Stimulated activated naive CD4-positive, alpha-beta T cell (primary cell): ENCODE results near the gene A1BG.

Experiments used
- DNase-seq, 6 experiments: peaks; one replicate each; lab custom pipeline; 2025; lab: John Stamatoyannopoulos, UW

The A1BG gene

GRCh38 chr19:58336216-58336615 is 17.1 kb downstream of the A1BG start:
- DNase-seq = no peak

GRCh38 chr19:58335630-58336029 is 17.7 kb downstream of the A1BG start:
- DNase-seq = no peak

- no peak for DNase-seq
Measured at GRCh38 chr19:58334691-58335249, 18.5 kb downstream of the A1BG start.

- DNase-seq = no peak
Measured at GRCh38 chr19:58332697-58333096, 20.6 kb downstream of the A1BG start.

GRCh38 chr19:58330458-58330857 is 22.8 kb downstream of the A1BG start:
- no peak for DNase-seq

GRCh38 chr19:58328999-58329398 is 24.3 kb downstream of the A1BG start:
- no peak for DNase-seq

GRCh38 chr19:58326914-58327726 is 26.2 kb downstream of the A1BG start, which contains the start of gene ZSCAN22:
TSS of gene ZSCAN22 (plus strand) at chr19:58326994. CDS start at chr19:58334803, 7,809 bp downstream.
- DNase-seq = peak; percentile 45 to 83 (median 77)

GRCh38 chr19:58326501-58326913 is 26.8 kb downstream of the A1BG start:
- DNase-seq = no peak

- DNase-seq = no peak
Measured at GRCh38 chr19:58325311-58326022, 27.8 kb downstream of the A1BG start.

GRCh38 chr19:58319241-58319640 is 34.1 kb downstream of the A1BG start:
- no peak for DNase-seq

GRCh38 chr19:58318297-58318696 is 35.0 kb downstream of the A1BG start:
- no peak for DNase-seq

GRCh38 chr19:58317476-58318072 is 35.7 kb downstream of the A1BG start:
- DNase-seq = peak in 1 of 6 experiments; percentile 3

GRCh38 chr19:58315580-58315979 is 37.7 kb downstream of the A1BG start:
- DNase-seq = no peak

- DNase-seq = no peak
Measured at GRCh38 chr19:58311345-58311865, 41.9 kb downstream of the A1BG start.

GRCh38 chr19:58310685-58311084 is 42.6 kb downstream of the A1BG start:
- DNase-seq = peak in 1 of 6 experiments; percentile 3

- DNase-seq = no peak
Measured at GRCh38 chr19:58307736-58308135, 45.6 kb downstream of the A1BG start.

GRCh38 chr19:58305932-58306323 is 47.4 kb downstream of the A1BG start:
- no peak for DNase-seq

GRCh38 chr19:58305065-58305931 is 48.0 kb downstream of the A1BG start, which contains the start of gene ERVK3-1:
TSS of gene ERVK3-1 (plus strand) at chr19:58305377. CDS start at chr19:58312169, 6,792 bp downstream.
- DNase-seq = peak; percentile 84 to 94 (median 92)

GRCh38 chr19:58304748-58305064 is 48.6 kb downstream of the A1BG start:
- DNase-seq = no peak

- no peak for DNase-seq
Measured at GRCh38 chr19:58304255-58304654, 49.0 kb downstream of the A1BG start.

- no peak for DNase-seq
Measured at GRCh38 chr19:58300620-58301019, 52.7 kb downstream of the A1BG start.
